ENCODE results near the gene SLC22A23.

The SLC22A23 gene

GRCh38 chr6:3280866-3281465, 175.9 kb downstream of the SLC22A23 start:
- no peak for DNase-seq

GRCh38 chr6:3280091-3280490, 176.8 kb downstream of the SLC22A23 start:
- no peak for DNase-seq

GRCh38 chr6:3278691-3279090, 178.2 kb downstream of the SLC22A23 start:
- DNase-seq = no peak

- no peak for DNase-seq
Measured at GRCh38 chr6:3277851-3278416, 178.9 kb downstream of the SLC22A23 start.

GRCh38 chr6:3277251-3277650, 179.6 kb downstream of the SLC22A23 start:
- no peak for DNase-seq

- no peak for DNase-seq
Measured at GRCh38 chr6:3276174-3277167, 180.4 kb downstream of the SLC22A23 start.

GRCh38 chr6:3273707-3274521, 182.9 kb downstream of the SLC22A23 start:
- DNase-seq = no peak

GRCh38 chr6:3272911-3273547, 183.8 kb downstream of the SLC22A23 start:
- no peak for DNase-seq

- no peak for DNase-seq
Measured at GRCh38 chr6:3271756-3272155, 185.1 kb downstream of the SLC22A23 start.

- no peak for DNase-seq
Measured at GRCh38 chr6:3270258-3270657, 186.6 kb downstream of the SLC22A23 start.

GRCh38 chr6:3269281-3269975, 187.4 kb downstream of the SLC22A23 start:
- DNase-seq = peak; percentile 28

- no peak for DNase-seq
Measured at GRCh38 chr6:3268680-3269079, 188.2 kb downstream of the SLC22A23 start.

GRCh38 chr6:3267162-3267561, 189.7 kb downstream of the SLC22A23 start:
- DNase-seq = no peak

GRCh38 chr6:3266170-3266569, 190.7 kb downstream of the SLC22A23 start:
- no peak for DNase-seq

- no peak for DNase-seq
Measured at GRCh38 chr6:3265671-3266070, 191.2 kb downstream of the SLC22A23 start.

- no peak for DNase-seq
Measured at GRCh38 chr6:3264356-3264755, 192.5 kb downstream of the SLC22A23 start.

- DNase-seq = no peak
Measured at GRCh38 chr6:3263096-3263495, 193.8 kb downstream of the SLC22A23 start.

GRCh38 chr6:3261921-3262320, 194.9 kb downstream of the SLC22A23 start:
- DNase-seq = no peak

- no peak for DNase-seq
Measured at GRCh38 chr6:3261518-3261820, 195.4 kb downstream of the SLC22A23 start.

GRCh38 chr6:3260772-3261517, 195.9 kb downstream of the SLC22A23 start:
- DNase-seq = no peak

- no peak for DNase-seq
Measured at GRCh38 chr6:3260296-3260695, 196.6 kb downstream of the SLC22A23 start.
